Measurements from ENCODE around the gene SDCBP2. TPM values are rescaled to one million over a fixed set of nuclear protein-coding genes. Genes with fewer than 3 reads are reported as not detected.
"Not testable (repeated sequence)": the region's sequence is repeated elsewhere in the genome, so short reads cannot be mapped to it uniquely, and the experiment has no call there.

The SDCBP2 gene
- total RNA-seq, 2 donors from 2014 or later = 1.5 to 5.1 TPM

DNA sequence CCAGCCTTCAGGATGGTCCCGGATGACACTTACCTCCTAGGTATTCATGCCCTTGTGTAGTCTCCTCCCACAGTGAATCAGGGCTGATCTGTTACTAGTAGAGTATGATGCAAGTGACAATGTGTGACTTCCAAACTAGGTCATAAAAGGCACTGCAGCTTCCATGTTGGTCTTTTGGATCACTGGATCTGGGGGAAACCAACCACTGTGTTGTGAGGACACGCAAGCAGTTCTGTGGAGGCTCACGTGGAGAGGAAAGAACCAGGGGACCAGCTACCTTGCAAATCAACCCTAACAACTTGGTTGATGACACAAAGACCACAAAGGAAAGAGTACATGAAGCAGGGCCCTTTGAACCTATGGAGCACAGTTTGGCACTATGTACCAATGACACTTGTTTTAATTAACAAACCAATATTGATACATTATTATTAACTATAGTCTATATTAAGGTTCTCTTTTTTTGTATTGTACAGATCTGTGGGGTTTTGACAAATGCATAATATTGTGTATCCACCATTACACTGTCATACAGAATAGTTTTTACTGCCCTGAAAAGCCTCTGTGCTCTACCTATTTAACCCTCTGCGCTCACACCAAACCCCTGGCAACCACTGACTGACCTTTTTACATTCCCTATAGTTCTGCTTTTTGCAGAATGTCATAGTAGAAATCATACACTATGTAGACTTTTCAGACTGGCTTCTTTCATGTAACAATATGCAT, 16.3 kb upstream of the SDCBP2 start:
- WGBS, 2 experiments (ENCODE audit: insufficient coverage in 1 of 2, insufficient read length in 1 of 2) = 93 to 96% methylated on average over 4 of the region's 4 CpGs
- peaks cover 18% of the 10 kb centered on the region for H3K9me3 Mint-ChIP-seq
- Histone ChIP-seq H3K4me3 (ENCODE audit: low read length) (no peak overlapping the region), H3K9ac (ENCODE audit: extremely low read depth, low read length, poor library complexity, severe bottlenecking) (no peak overlapping the region), H3K36me3 (ENCODE audit: control insufficient read depth, insufficient read depth, low read length) (no peaks in the 10 kb centered on the region), H3K27me3 (ENCODE audit: control insufficient read depth, insufficient read depth, low read length, poor library complexity, severe bottlenecking) (no peaks in the 10 kb centered on the region), H3K27ac (ENCODE audit: low read depth, low read length) (no peak overlapping the region), H3K4me1 (ENCODE audit: control insufficient read depth, insufficient read depth, low read length) (no peaks in the 10 kb centered on the region), H3K9me3 (ENCODE audit: control insufficient read depth, low read length) (peaks cover 16% of the 10 kb centered on the region)
- no peak overlapping the region for H3K27ac Mint-ChIP-seq
- no peaks in the 10 kb centered on the region for H3K27me3 Mint-ChIP-seq (ENCODE audit: insufficient read depth)
- TF ChIP-seq, protein P1, sequence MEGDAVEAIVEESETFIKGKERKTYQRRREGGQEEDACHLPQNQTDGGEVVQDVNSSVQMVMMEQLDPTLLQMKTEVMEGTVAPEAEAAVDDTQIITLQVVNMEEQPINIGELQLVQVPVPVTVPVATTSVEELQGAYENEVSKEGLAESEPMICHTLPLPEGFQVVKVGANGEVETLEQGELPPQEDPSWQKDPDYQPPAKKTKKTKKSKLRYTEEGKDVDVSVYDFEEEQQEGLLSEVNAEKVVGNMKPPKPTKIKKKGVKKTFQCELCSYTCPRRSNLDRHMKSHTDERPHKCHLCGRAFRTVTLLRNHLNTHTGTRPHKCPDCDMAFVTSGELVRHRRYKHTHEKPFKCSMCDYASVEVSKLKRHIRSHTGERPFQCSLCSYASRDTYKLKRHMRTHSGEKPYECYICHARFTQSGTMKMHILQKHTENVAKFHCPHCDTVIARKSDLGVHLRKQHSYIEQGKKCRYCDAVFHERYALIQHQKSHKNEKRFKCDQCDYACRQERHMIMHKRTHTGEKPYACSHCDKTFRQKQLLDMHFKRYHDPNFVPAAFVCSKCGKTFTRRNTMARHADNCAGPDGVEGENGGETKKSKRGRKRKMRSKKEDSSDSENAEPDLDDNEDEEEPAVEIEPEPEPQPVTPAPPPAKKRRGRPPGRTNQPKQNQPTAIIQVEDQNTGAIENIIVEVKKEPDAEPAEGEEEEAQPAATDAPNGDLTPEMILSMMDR (conservative IDR thresholded peaks at IDR 0.05) = no peak
- no peak overlapping the region for H3K4me3 Mint-ChIP-seq
- H3K36me3 Mint-ChIP-seq (ENCODE audit: low read depth) = peaks cover 10% of the 10 kb centered on the region
- no peaks in the 10 kb centered on the region for H3K4me1 Mint-ChIP-seq
- DNase-seq = peak; percentile 33

DNA sequence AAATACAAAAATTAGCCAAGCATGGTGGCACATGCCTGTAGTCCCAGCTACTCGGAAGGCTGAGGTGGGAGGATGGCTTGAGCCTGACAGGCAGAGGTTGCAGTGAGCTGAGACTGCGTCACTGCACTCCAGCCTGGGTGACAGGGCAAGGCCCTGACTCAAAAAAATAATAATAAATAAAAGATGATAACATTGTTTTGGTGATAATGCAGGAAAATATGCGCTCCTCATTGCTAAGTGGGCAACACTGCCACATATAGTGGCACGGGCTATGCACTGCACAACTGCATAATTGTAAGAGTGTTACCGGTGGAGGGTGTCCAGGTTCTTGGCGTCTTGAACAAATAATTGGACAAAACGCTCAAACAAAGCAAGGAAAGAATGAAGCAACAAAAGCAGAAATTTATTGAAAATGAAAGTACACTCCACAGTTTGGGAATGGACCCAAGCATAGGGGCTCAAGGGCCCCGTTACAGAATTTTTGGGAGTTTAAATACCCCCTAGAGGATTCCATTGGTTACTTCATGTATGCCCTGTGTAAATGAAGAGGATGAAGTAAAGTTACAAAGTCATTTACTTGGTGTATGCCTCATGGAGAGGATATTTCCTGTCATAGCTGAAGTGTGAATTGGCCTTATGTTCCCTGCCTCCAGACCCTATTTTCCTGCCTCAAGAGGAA, 14.6 kb upstream of the SDCBP2 start:
- not testable (repeated sequence) for DNase-seq; H3K4me3 Mint-ChIP-seq; H3K4me1 Mint-ChIP-seq; H3K36me3 Mint-ChIP-seq (ENCODE audit: low read depth); H3K27me3 ChIP-seq (ENCODE audit: control insufficient read depth, insufficient read depth, low read length, poor library complexity, severe bottlenecking); H3K27ac Mint-ChIP-seq; H3K4me3 ChIP-seq (ENCODE audit: low read length); H3K4me1 ChIP-seq (ENCODE audit: control insufficient read depth, insufficient read depth, low read length); H3K9ac ChIP-seq (ENCODE audit: extremely low read depth, low read length, poor library complexity, severe bottlenecking); H3K36me3 ChIP-seq (ENCODE audit: control insufficient read depth, insufficient read depth, low read length); H3K27ac ChIP-seq (ENCODE audit: low read depth, low read length); H3K27me3 Mint-ChIP-seq (ENCODE audit: insufficient read depth)
- TF ChIP-seq, protein P1 (conservative IDR thresholded peaks at IDR 0.05) = peak; percentile 64
- 93 to 94% methylated on average over 8 of the region's 8 CpGs for WGBS, 2 experiments (ENCODE audit: insufficient coverage in 1 of 2, insufficient read length in 1 of 2)
- H3K9me3 ChIP-seq (ENCODE audit: control insufficient read depth, low read length) = peaks cover 16% of the 10 kb centered on the region
- peaks cover 18% of the 10 kb centered on the region for H3K9me3 Mint-ChIP-seq

DNA sequence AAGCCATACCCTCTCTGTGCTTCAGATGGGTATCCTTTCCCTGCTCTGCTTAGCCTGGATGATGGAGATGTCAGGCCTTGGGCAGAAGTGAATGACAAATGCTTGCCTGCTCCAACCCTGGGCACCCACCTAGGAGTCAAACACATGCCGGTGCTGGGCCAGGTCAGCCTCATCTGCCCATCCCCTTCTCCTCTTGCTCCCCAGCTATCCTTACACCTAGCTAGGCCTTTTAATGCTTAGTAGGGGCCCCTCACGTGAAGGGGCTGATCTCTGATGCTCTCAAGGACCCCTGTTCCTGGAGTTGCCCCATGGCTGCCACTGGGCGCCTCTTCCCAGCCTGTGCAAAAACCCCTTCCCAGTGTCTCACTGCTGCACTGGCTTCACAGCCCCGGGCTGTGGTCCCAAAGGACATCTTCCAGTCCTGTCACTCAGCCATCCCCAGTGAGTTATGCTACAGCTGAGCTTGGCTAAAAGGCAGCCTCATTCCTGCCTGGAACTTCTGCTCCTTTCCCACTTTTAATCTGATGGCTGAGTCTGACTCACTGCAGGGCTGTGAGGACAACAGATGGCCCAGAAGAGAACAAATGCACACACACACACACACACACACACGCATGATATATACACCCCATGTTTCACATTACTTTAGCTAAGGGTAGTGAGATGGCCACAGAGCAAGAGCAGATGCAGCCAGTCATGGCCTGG, 12.8 kb upstream of the SDCBP2 start:
- Mint-ChIP-seq H3K36me3 (ENCODE audit: low read depth) (peaks cover 2% of the 10 kb centered on the region), H3K4me3 (no peak overlapping the region), H3K27ac (no peak overlapping the region), H3K9me3 (peaks cover 2% of the 10 kb centered on the region), H3K27me3 (ENCODE audit: insufficient read depth) (no peaks in the 10 kb centered on the region), H3K4me1 (no peaks in the 10 kb centered on the region)
- Histone ChIP-seq H3K4me1 (ENCODE audit: control insufficient read depth, insufficient read depth, low read length) (no peaks in the 10 kb centered on the region), H3K4me3 (ENCODE audit: low read length) (no peak overlapping the region), H3K36me3 (ENCODE audit: control insufficient read depth, insufficient read depth, low read length) (no peaks in the 10 kb centered on the region), H3K9me3 (ENCODE audit: control insufficient read depth, low read length) (peaks cover 5% of the 10 kb centered on the region), H3K27me3 (ENCODE audit: control insufficient read depth, insufficient read depth, low read length, poor library complexity, severe bottlenecking) (no peaks in the 10 kb centered on the region), H3K9ac (ENCODE audit: extremely low read depth, low read length, poor library complexity, severe bottlenecking) (no peak overlapping the region), H3K27ac (ENCODE audit: low read depth, low read length) (no peak overlapping the region)
- DNase-seq = peak; percentile 20
- 89 to 95% methylated on average over 3 to 5 of the region's 5 CpGs for WGBS, 2 experiments (ENCODE audit: insufficient coverage in 1 of 2, insufficient read length in 1 of 2)
- TF ChIP-seq, protein P1 (conservative IDR thresholded peaks at IDR 0.05) = no peak
